ENCODE measurements around the gene PKIG. TPM values are rescaled to one million over a fixed set of nuclear protein-coding genes. Genes with fewer than 3 reads are reported as not detected.

The PKIG gene
- total RNA-seq, 1 experiment from 2014 or later, result 64.9 TPM

- Histone ChIP-seq H3K4me1 (ENCODE audit: insufficient read depth, low read length, poor library complexity, severe bottlenecking) (peaks cover 8% of the 10 kb centered on the region), H3K27ac (ENCODE audit: low read depth, low read length, poor library complexity, severe bottlenecking) (no peak overlapping the region), H3K36me3 (ENCODE audit: insufficient read depth, low read length, poor library complexity, severe bottlenecking) (peaks cover 20% of the 10 kb centered on the region), H3K4me3 (ENCODE audit: low read depth, low read length, poor library complexity, severe bottlenecking) (no peak overlapping the region), H3K27me3 (replicated peaks; ENCODE audit: insufficient read depth, low read depth, low read length, poor library complexity) (no peaks in the 10 kb centered on the region), H3K9me3 (ENCODE audit: low read depth, low read length, poor library complexity, severe bottlenecking) (no peaks in the 10 kb centered on the region)
- TF ChIP-seq EZH2 (IDR thresholded peaks at IDR 0.05; ENCODE audit: borderline replicate concordance, low read depth, low read length, poor library complexity, severe bottlenecking), result no peak
- TF ChIP-seq, protein P1, sequence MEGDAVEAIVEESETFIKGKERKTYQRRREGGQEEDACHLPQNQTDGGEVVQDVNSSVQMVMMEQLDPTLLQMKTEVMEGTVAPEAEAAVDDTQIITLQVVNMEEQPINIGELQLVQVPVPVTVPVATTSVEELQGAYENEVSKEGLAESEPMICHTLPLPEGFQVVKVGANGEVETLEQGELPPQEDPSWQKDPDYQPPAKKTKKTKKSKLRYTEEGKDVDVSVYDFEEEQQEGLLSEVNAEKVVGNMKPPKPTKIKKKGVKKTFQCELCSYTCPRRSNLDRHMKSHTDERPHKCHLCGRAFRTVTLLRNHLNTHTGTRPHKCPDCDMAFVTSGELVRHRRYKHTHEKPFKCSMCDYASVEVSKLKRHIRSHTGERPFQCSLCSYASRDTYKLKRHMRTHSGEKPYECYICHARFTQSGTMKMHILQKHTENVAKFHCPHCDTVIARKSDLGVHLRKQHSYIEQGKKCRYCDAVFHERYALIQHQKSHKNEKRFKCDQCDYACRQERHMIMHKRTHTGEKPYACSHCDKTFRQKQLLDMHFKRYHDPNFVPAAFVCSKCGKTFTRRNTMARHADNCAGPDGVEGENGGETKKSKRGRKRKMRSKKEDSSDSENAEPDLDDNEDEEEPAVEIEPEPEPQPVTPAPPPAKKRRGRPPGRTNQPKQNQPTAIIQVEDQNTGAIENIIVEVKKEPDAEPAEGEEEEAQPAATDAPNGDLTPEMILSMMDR (conservative IDR thresholded peaks at IDR 0.05; ENCODE audit: low read depth, low read length), result no peak
- CTCF ChIA-PET, result no interaction called here
- intact Hi-C loops (cut with micrococcal nuclease; ENCODE audit: unreplicated experiment), result no loop called here
- POLR2A ChIA-PET (ENCODE audit: low non-redundant PET), result no interaction called here
- no peak for DNase-seq (ENCODE audit: low spot score)
- BruUV-seq (replicated peaks), result no TSS peak
These were observed 8.8 kb downstream of the PKIG start for GRCh38 chr20:44590980-44591778.

DNA sequence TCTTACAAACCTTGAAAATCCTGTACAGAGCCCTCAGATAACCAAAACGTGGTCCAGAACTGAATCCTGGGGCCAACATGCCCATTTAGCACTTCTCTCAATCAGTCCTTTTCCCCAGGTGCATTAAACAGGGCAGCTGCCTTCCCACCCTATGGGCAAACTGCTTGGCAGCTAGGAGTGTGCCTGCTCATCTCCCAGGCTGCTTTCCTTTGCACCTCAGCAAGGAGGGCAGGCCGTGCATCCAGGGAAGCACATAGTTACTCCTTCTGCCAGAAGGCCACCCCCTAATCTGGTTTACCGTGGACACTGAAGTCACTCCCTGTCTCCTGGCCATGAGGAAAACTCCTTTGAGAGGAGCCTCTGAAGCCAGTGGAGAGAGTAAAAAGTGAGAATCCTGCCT is 10.0 kb downstream of the PKIG start:
- intact Hi-C loops (cut with micrococcal nuclease; ENCODE audit: unreplicated experiment), result no loop called here
- Histone ChIP-seq H3K27ac (ENCODE audit: low read depth, low read length, poor library complexity, severe bottlenecking) (no peak overlapping the region), H3K36me3 (ENCODE audit: insufficient read depth, low read length, poor library complexity, severe bottlenecking) (peaks cover 20% of the 10 kb centered on the region), H3K27me3 (replicated peaks; ENCODE audit: insufficient read depth, low read depth, low read length, poor library complexity) (no peaks in the 10 kb centered on the region), H3K4me3 (ENCODE audit: low read depth, low read length, poor library complexity, severe bottlenecking) (no peak overlapping the region), H3K4me1 (ENCODE audit: insufficient read depth, low read length, poor library complexity, severe bottlenecking) (peaks cover 2% of the 10 kb centered on the region), H3K9me3 (ENCODE audit: low read depth, low read length, poor library complexity, severe bottlenecking) (no peaks in the 10 kb centered on the region)
- POLR2A ChIA-PET (ENCODE audit: low non-redundant PET), result no interaction called here
- CTCF ChIA-PET, result no interaction called here
- no TSS peak for BruUV-seq (replicated peaks)
- no peak for DNase-seq (ENCODE audit: low spot score)
- no peak for TF ChIP-seq EZH2 (IDR thresholded peaks at IDR 0.05; ENCODE audit: borderline replicate concordance, low read depth, low read length, poor library complexity, severe bottlenecking)
- TF ChIP-seq, protein P1 (conservative IDR thresholded peaks at IDR 0.05; ENCODE audit: low read depth, low read length), result no peak

DNA sequence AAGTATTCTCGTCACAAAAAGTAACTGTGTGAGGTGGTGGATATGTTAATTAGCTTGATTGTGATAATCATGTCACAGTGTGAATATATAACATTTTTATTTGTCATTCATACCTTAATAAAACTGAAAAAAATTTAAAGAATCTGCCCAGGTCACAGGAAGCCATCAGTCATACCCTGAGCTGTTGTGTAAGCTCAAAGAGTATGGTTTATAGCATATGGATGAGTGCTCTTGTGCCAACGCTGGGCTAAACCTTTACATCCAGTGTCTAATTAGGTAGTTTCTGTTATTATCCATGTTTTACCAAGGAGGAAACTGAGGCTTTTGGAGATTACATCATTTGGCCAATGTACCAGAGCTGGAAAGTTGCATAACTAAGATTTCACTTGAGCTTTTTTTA is 11.4 kb downstream of the PKIG start:
- no TSS peak for BruUV-seq (replicated peaks)
- CTCF ChIA-PET, result no interaction called here

More for the DNA sequence above, 11.4 kb downstream of the PKIG start:
- DNase-seq (ENCODE audit: low spot score), result no peak
- H3K27ac ChIP-seq (ENCODE audit: low read depth, low read length, poor library complexity, severe bottlenecking), result no peak overlapping the region
- H3K4me3 ChIP-seq (ENCODE audit: low read depth, low read length, poor library complexity, severe bottlenecking), result no peak overlapping the region
- intact Hi-C loops (cut with micrococcal nuclease; ENCODE audit: unreplicated experiment), result no loop called here
- POLR2A ChIA-PET (ENCODE audit: low non-redundant PET), result interaction anchor here (0.6 kb wide), 1 partner anchor 17 kb away, joined by 11 read pairs; no protein-coding TSS in a partner anchor
- peaks cover 16% of the 10 kb centered on the region for H3K4me1 ChIP-seq (ENCODE audit: insufficient read depth, low read length, poor library complexity, severe bottlenecking)
- TF ChIP-seq, protein P1 (conservative IDR thresholded peaks at IDR 0.05; ENCODE audit: low read depth, low read length), result no peak
- no peak for TF ChIP-seq EZH2 (IDR thresholded peaks at IDR 0.05; ENCODE audit: borderline replicate concordance, low read depth, low read length, poor library complexity, severe bottlenecking)
- no peaks in the 10 kb centered on the region for H3K9me3 ChIP-seq (ENCODE audit: low read depth, low read length, poor library complexity, severe bottlenecking)
- H3K36me3 ChIP-seq (ENCODE audit: insufficient read depth, low read length, poor library complexity, severe bottlenecking), result peaks cover 20% of the 10 kb centered on the region
- H3K27me3 ChIP-seq (replicated peaks; ENCODE audit: insufficient read depth, low read depth, low read length, poor library complexity), result no peaks in the 10 kb centered on the region

Measured in A673 (cell line).